ENCODE data around the gene LCK. TPM values are rescaled to one million over a fixed set of nuclear protein-coding genes. Genes with fewer than 3 reads are reported as not detected.

The LCK gene
- total RNA-seq, 1 experiment from 2014 or later = 0.57 TPM

- POLR2A ChIA-PET = no interaction called here
- ATAC-seq = no peak
- BruUV-seq (replicated peaks) = no TSS peak
- no peaks in the 10 kb centered on the region for H3K27me3 ChIP-seq (ENCODE audit: control insufficient read depth, insufficient read depth, low read length)
- peaks cover 6% of the 10 kb centered on the region; the same call in 1 of the 2 replicates for H3K4me1 ChIP-seq (ENCODE audit: control insufficient read depth, insufficient read depth, low read length)
- no peak for DNase-seq (ENCODE audit: low read depth, low spot score)
- H3K27ac ChIP-seq (ENCODE audit: low read length) = no peak overlapping the region
- CTCF ChIA-PET = no interaction called here
- TF ChIP-seq, protein P1, sequence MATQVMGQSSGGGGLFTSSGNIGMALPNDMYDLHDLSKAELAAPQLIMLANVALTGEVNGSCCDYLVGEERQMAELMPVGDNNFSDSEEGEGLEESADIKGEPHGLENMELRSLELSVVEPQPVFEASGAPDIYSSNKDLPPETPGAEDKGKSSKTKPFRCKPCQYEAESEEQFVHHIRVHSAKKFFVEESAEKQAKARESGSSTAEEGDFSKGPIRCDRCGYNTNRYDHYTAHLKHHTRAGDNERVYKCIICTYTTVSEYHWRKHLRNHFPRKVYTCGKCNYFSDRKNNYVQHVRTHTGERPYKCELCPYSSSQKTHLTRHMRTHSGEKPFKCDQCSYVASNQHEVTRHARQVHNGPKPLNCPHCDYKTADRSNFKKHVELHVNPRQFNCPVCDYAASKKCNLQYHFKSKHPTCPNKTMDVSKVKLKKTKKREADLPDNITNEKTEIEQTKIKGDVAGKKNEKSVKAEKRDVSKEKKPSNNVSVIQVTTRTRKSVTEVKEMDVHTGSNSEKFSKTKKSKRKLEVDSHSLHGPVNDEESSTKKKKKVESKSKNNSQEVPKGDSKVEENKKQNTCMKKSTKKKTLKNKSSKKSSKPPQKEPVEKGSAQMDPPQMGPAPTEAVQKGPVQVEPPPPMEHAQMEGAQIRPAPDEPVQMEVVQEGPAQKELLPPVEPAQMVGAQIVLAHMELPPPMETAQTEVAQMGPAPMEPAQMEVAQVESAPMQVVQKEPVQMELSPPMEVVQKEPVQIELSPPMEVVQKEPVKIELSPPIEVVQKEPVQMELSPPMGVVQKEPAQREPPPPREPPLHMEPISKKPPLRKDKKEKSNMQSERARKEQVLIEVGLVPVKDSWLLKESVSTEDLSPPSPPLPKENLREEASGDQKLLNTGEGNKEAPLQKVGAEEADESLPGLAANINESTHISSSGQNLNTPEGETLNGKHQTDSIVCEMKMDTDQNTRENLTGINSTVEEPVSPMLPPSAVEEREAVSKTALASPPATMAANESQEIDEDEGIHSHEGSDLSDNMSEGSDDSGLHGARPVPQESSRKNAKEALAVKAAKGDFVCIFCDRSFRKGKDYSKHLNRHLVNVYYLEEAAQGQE (IDR thresholded peaks at IDR 0.05; ENCODE audit: insufficient read depth in 1 of 2, low read depth in 2 of 2, low read length in 1 of 2) = no peak
- no peak for TF ChIP-seq TCF7L2 (IDR thresholded peaks at IDR 0.05; ENCODE audit: low read depth, low read length)
- TF ChIP-seq SIN3A (IDR thresholded peaks at IDR 0.05; ENCODE audit: borderline replicate concordance, insufficient read depth, low read depth, low read length) = no peak
- no peak for TF ChIP-seq CTCF (IDR thresholded peaks at IDR 0.05)
- TF ChIP-seq POLR2AphosphoS5 (IDR thresholded peaks at IDR 0.05; ENCODE audit: low read depth, low read length) = no peak
- intact Hi-C loops (cut with micrococcal nuclease; ENCODE audit: unreplicated experiment) (no loop called here), in situ Hi-C loops (cut with HindIII; ENCODE audit: low pct_unique_long_range_greater_than_20kb, low sequenced_read_pairs) (no loop called here)
- no peak overlapping the region for H3K4me3 ChIP-seq (ENCODE audit: low read depth in 2 of 2, low read length in 2 of 2)
- H3K36me3 ChIP-seq (ENCODE audit: control insufficient read depth, insufficient read depth, low read length) = no peaks in the 10 kb centered on the region
- H3K9me3 ChIP-seq (ENCODE audit: control insufficient read depth, insufficient read depth, low read depth, low read length) = no peaks in the 10 kb centered on the region
Measured at GRCh38 chr1:32263744-32264143, 12.7 kb downstream of the LCK start.

GRCh38 chr1:32265846-32266245, 14.8 kb downstream of the LCK start:
- H3K27ac ChIP-seq (ENCODE audit: low read length) = no peak overlapping the region
- no peaks in the 10 kb centered on the region for H3K36me3 ChIP-seq (ENCODE audit: control insufficient read depth, insufficient read depth, low read length)
- DNase-seq (ENCODE audit: low read depth, low spot score) (no peak), ATAC-seq (no peak)
- CTCF ChIA-PET = no interaction called here
- H3K4me3 ChIP-seq (ENCODE audit: low read depth in 2 of 2, low read length in 2 of 2) = no peak overlapping the region
- TF ChIP-seq, protein P1 (IDR thresholded peaks at IDR 0.05; ENCODE audit: insufficient read depth in 1 of 2, low read depth in 2 of 2, low read length in 1 of 2) = no peak
- no peak for TF ChIP-seq SIN3A (IDR thresholded peaks at IDR 0.05; ENCODE audit: borderline replicate concordance, insufficient read depth, low read depth, low read length)
- TF ChIP-seq CTCF (IDR thresholded peaks at IDR 0.05) = no peak
- no peak for TF ChIP-seq POLR2AphosphoS5 (IDR thresholded peaks at IDR 0.05; ENCODE audit: low read depth, low read length)
- no peak for TF ChIP-seq TCF7L2 (IDR thresholded peaks at IDR 0.05; ENCODE audit: low read depth, low read length)
- POLR2A ChIA-PET = no interaction called here
- H3K9me3 ChIP-seq (ENCODE audit: control insufficient read depth, insufficient read depth, low read depth, low read length) = no peaks in the 10 kb centered on the region
- BruUV-seq (replicated peaks) = no TSS peak
- in situ Hi-C loops (cut with HindIII; ENCODE audit: low pct_unique_long_range_greater_than_20kb, low sequenced_read_pairs) (no loop called here), intact Hi-C loops (cut with micrococcal nuclease; ENCODE audit: unreplicated experiment) (no loop called here)
- no peaks in the 10 kb centered on the region for H3K27me3 ChIP-seq (ENCODE audit: control insufficient read depth, insufficient read depth, low read length)
- H3K4me1 ChIP-seq (ENCODE audit: control insufficient read depth, insufficient read depth, low read length) = peaks cover 6% of the 10 kb centered on the region; the same call in 1 of the 2 replicates

Measured in Panc1 (cell line).